ENCODE measurements around the gene PLEKHA7.
"Not testable (repeated sequence)": the region's sequence is repeated elsewhere in the genome, so short reads cannot be mapped to it uniquely, and the experiment has no call there.

Gene PLEKHA7

DNA sequence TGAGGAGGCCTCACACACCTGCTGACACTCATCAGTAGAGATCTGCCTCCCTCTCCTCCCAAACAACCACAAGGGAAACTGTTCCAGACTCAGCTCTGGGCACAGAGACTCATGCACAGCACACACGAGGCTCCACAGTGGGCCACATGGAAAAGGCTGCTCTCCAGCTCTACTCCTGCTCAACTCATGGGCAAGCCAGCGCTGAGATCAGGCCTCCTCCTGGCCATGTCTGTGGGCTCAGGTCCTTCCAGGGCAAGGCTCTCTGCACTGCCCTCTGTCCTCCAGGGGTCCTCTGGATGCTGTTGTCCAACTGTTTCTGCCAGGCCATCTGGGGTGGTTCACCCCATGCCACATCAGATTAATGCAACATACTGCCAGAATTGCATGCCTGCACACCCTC is 46.0 kb downstream of the PLEKHA7 start:
- H3K4me1 ChIP-seq, result peaks cover 3% of the 10 kb centered on the region; the same call in 1 of the 2 replicates
- DNase-seq, result no peak
- H3K4me3 ChIP-seq (ENCODE audit: low read depth, low read length), result no peak overlapping the region
- no peaks in the 10 kb centered on the region for H3K36me3 ChIP-seq
- no peaks in the 10 kb centered on the region for H3K27me3 ChIP-seq
- TF ChIP-seq, protein P1, sequence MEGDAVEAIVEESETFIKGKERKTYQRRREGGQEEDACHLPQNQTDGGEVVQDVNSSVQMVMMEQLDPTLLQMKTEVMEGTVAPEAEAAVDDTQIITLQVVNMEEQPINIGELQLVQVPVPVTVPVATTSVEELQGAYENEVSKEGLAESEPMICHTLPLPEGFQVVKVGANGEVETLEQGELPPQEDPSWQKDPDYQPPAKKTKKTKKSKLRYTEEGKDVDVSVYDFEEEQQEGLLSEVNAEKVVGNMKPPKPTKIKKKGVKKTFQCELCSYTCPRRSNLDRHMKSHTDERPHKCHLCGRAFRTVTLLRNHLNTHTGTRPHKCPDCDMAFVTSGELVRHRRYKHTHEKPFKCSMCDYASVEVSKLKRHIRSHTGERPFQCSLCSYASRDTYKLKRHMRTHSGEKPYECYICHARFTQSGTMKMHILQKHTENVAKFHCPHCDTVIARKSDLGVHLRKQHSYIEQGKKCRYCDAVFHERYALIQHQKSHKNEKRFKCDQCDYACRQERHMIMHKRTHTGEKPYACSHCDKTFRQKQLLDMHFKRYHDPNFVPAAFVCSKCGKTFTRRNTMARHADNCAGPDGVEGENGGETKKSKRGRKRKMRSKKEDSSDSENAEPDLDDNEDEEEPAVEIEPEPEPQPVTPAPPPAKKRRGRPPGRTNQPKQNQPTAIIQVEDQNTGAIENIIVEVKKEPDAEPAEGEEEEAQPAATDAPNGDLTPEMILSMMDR (IDR thresholded peaks at IDR 0.05; ENCODE audit: low read depth, low read length), result no peak
- no peaks in the 10 kb centered on the region for H3K9me3 ChIP-seq

DNA sequence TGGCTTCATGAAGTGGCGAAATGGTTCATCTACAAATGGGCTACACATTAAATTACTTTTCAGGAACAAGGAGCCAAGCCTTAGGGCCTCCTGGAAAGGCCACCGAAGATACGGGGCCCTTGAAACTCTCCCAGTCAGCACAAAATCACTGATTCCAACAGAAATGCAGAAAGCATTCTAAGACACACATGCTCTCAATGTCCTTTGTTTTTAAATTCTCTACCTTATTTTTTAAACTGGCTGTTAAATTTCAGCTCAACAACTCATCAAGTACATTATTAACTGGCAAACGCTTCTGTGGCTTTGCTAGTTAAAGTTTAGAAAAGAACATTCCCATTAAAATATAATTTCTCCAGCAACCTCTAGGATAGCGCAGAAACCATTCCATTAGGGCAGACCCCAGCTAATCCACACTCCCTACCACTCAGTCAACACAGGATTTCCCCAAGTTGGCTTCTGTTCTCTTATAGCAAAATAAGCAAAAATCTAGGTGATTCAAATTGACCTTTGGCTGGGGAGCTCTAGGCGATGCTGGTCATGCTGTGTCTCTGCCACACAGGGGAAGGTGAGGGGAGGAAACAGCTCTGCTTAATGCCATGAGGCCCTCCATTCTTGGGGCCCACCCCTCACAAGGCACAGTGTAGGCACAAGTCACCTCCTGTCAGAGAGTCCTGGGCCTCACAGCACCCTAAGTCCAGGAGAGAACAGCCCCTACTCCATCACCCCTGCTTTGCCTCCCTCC is 47.1 kb downstream of the PLEKHA7 start:
- TF ChIP-seq, protein P1 (IDR thresholded peaks at IDR 0.05; ENCODE audit: low read depth, low read length), result no peak
- H3K36me3 ChIP-seq, result no peaks in the 10 kb centered on the region
- H3K27me3 ChIP-seq, result no peaks in the 10 kb centered on the region
- H3K4me1 ChIP-seq, result peaks cover 3% of the 10 kb centered on the region; the same call in 1 of the 2 replicates
- H3K4me3 ChIP-seq (ENCODE audit: low read depth, low read length), result no peak overlapping the region
- H3K9me3 ChIP-seq, result no peaks in the 10 kb centered on the region
- no peak for DNase-seq

DNA sequence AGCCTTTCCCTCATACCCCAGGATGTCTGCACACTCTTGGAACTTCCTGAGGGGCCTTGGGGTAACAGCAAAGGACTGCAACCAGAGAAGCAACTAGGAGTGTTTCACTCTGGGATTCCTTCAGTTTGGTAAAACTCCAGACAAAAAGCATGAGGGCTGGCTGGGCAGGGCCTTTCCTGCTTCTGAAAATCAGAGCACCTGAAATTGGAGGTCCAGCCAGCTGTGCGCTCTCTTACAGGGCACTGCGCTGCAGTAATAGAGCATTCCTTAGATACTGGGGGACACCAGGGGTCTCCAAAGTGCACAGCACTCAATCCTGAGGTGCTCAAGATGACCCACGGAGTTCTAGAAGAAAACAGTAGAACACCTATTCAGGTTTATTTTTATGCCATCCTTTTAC is 49.7 kb downstream of the PLEKHA7 start:
- TF ChIP-seq, protein P1 (IDR thresholded peaks at IDR 0.05; ENCODE audit: low read depth, low read length), result no peak
- DNase-seq, result no peak
- no peaks in the 10 kb centered on the region for H3K9me3 ChIP-seq
- no peak overlapping the region for H3K4me3 ChIP-seq (ENCODE audit: low read depth, low read length)
- H3K36me3 ChIP-seq, result no peaks in the 10 kb centered on the region
- peaks cover 3% of the 10 kb centered on the region; the same call in 1 of the 2 replicates for H3K4me1 ChIP-seq
- no peaks in the 10 kb centered on the region for H3K27me3 ChIP-seq

DNA sequence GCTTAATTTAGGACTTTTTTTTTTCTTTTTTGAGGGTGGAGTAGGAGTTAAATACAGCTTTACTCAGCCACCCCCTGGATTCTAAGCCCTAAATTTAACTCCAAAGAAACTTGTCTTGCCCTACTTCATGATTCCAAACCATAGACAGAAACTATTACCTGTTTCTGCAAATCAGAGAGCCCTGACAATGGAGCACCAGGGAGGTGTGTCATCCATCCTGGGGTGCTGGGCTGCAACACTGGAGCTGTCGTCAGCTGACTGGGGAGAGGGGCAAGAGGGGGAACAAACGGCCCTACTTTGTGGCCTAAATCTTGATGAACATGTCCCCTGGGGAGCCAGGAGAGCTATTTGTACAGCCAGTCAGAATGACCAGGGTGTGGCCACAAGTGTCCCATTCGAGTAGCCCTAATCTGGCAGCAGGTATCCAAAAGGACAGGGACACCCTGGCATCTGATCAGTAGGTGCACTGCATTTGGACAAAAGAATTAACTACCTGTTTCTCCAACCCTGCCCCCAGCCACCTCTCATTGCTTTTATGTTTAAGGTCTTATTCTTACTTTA is 50.8 kb downstream of the PLEKHA7 start:
- TF ChIP-seq, protein P1 (IDR thresholded peaks at IDR 0.05; ENCODE audit: low read depth, low read length), result no peak
- H3K9me3 ChIP-seq, result no peaks in the 10 kb centered on the region
- no peaks in the 10 kb centered on the region for H3K36me3 ChIP-seq
- no peak overlapping the region for H3K4me3 ChIP-seq (ENCODE audit: low read depth, low read length)
- H3K27me3 ChIP-seq, result no peaks in the 10 kb centered on the region
- DNase-seq, result no peak
- no peaks in the 10 kb centered on the region for H3K4me1 ChIP-seq

DNA sequence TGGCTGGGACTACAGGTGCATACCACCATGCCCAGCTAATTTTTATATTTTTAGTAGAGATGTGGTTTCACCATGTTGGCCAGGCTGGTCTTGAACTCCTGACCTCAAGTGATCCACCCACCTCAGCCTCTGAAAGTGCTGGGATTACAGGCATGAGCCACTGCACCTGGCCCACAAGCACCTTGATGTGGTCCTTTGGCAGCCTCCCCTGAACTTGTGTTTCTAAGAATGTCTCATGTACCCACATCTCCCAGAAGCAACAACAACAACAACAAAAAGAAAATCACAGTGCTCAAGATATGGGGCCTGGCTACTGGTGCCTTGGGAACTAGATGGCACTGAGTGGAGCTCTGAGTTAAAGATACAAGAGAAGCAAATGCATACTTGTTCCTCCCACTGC is 51.6 kb downstream of the PLEKHA7 start:
- H3K9me3 ChIP-seq; H3K4me3 ChIP-seq (ENCODE audit: low read depth, low read length); DNase-seq; H3K36me3 ChIP-seq; H3K4me1 ChIP-seq; H3K27me3 ChIP-seq: not testable (repeated sequence)

DNA sequence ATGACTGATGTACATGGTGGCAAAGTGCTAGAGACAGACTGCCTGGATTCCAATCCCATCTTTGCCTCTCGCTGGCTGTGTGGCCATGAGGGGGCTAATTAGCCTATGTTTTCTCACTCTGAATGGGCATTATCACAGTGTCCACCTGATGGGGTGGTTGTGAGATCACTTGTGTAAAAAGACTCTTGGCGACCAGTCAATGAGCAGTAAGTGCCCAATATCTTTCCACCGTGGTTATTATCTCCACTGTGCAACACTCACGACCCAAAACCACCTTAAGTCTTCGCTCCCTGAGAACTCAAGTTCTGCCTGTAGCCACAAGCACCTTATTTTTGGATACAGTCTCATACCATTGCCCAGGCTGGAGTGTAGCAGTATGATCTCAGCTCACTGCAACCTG is 52.1 kb downstream of the PLEKHA7 start:
- Histone ChIP-seq H3K27me3 (no peaks in the 10 kb centered on the region), H3K4me3 (ENCODE audit: low read depth, low read length) (no peak overlapping the region), H3K4me1 (no peaks in the 10 kb centered on the region), H3K9me3 (no peaks in the 10 kb centered on the region), H3K36me3 (no peaks in the 10 kb centered on the region)
- DNase-seq, result no peak
- TF ChIP-seq, protein P1 (IDR thresholded peaks at IDR 0.05; ENCODE audit: low read depth, low read length), result no peak

Data from BE2C (cell line).